ENCODE measurements around the gene RUNDC1. TPM values are rescaled to one million over a fixed set of nuclear protein-coding genes. Genes with fewer than 3 reads are reported as not detected.
A peak's percentile ranks its signal among the peaks of the same experiment; 100 is the strongest.

Gene RUNDC1
- total and polyA plus RNA-seq, 2 of the 8 experiments (the other 6 are each of a cell fraction or from before 2014, with no cell fraction given), result 7.9 to 11.9 TPM

DNA sequence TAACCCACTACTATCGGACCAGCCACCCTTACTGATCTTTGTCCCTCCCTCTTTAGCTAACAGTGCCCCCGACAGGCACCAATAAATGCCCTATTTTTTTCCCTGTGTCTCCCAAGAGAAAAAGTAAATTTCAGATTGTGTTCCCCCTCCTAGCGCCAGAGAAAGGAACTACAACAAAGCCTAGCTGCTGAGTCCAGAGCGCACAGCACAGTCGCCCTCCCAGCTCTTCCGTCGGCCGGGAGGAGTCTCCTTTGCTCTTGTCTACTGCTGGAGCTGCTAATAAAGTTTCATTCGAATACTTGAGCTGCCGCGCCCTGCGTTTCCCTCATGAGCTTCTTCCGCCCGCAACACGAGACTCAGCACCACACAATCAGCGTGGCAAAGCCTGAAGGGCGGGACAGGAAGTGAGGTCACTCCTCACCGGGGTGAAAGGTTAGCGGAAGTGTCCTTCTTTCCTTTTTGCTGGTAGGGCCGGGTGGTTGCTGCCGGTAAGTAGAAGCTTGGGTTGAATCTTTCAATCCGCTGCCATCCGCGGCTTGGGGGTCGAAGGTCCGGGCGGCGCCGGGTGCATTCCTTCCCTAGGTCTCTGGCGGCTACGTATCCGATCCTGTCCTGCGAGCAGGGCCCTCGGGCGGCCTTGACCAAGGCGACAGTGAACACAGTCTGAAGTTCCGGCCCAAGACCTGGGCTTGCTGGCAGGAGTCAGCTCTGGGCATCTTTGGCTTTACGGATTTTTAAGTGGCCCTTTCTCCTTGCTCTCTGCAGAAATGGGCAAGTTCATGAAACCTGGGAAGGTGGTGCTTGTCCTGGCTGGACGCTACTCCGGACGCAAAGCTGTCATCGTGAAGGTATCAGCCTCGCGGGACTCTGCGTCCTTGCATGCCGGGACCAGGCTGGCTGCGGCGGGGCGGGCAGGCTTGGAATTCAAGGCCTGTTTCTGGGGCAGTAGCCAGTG lies 17.9 kb downstream of the RUNDC1 start, which contains the start of gene RPL27 (continued):
- TF ChIP-seq TBP (IDR thresholded peaks at IDR 0.05; ENCODE audit: low read depth, low read length) (peak; percentile 92), BRCA1 (IDR thresholded peaks at IDR 0.05; ENCODE audit: low read depth, low read length) (peak; percentile 25; the same call in 1 of the 2 replicates), POLR2A (IDR thresholded peaks at IDR 0.05; ENCODE audit: control extremely low read depth in 1 of 2, low read depth in 2 of 2, low read length in 2 of 2) (peak; percentile 71 to 98), POLR2AphosphoS5 (IDR thresholded peaks at IDR 0.05; ENCODE audit: low read depth, low read length) (peak; percentile 91), KDM4A (IDR thresholded peaks at IDR 0.05; ENCODE audit: low read depth, low read length, severe bottlenecking) (no peak), SIX5 (IDR thresholded peaks at IDR 0.05; ENCODE audit: low read depth, low read length) (peak; percentile 37; the same call in 1 of the 2 replicates), FOSL1 (IDR thresholded peaks at IDR 0.05; ENCODE audit: insufficient read depth, low read depth, low read length) (no peak), MAX (IDR thresholded peaks at IDR 0.05) (peak; percentile 95), CHD1 (IDR thresholded peaks at IDR 0.05; ENCODE audit: low read depth, low read length) (no peak)
